Germinal center (tissue), 1 donor: ENCODE measurements around the gene FOXB2.
"Not testable (repeated sequence)": the region's sequence is repeated elsewhere in the genome, so short reads cannot be mapped to it uniquely, and the experiment has no call there.

ENCODE experiments used
- DNase-seq: peaks from one replicate; pipeline ENCODE4 v3.0.0; 2012; ENCODE audit warnings: mixed read lengths, low spot score

FOXB2 gene

GRCh38 chr9:77019236-77019925 is at the start of gene FOXB2:
TSS of gene FOXB2 (plus strand) at chr9:77019655. CDS start at chr9:77019655, 0 bp downstream.
- DNase-seq = no peak

- DNase-seq = no peak
Measured at GRCh38 chr9:76969716-76970115, 49.7 kb upstream of the FOXB2 start.

GRCh38 chr9:76978831-76979230 is 40.6 kb upstream of the FOXB2 start:
- DNase-seq = not testable (repeated sequence)

- DNase-seq = no peak
Measured at GRCh38 chr9:76980566-76980965, 38.9 kb upstream of the FOXB2 start.

GRCh38 chr9:76984486-76984885 is 35.0 kb upstream of the FOXB2 start:
- no peak for DNase-seq

GRCh38 chr9:76985581-76985980 is 33.9 kb upstream of the FOXB2 start:
- no peak for DNase-seq

- peak; percentile 11 for DNase-seq
Measured at GRCh38 chr9:76987594-76988200, 31.8 kb upstream of the FOXB2 start.

GRCh38 chr9:76988941-76989340 is 30.5 kb upstream of the FOXB2 start:
- no peak for DNase-seq

- DNase-seq = no peak
Measured at GRCh38 chr9:76989501-76989900, 30.0 kb upstream of the FOXB2 start.

- DNase-seq = no peak
Measured at GRCh38 chr9:76996700-76997099, 22.8 kb upstream of the FOXB2 start.

GRCh38 chr9:76999261-76999660 is 20.2 kb upstream of the FOXB2 start:
- no peak for DNase-seq

GRCh38 chr9:77000330-77000729 is 19.1 kb upstream of the FOXB2 start:
- DNase-seq = no peak

- no peak for DNase-seq
Measured at GRCh38 chr9:77003366-77003765, 16.1 kb upstream of the FOXB2 start.

- DNase-seq = no peak
Measured at GRCh38 chr9:77005216-77005615, 14.2 kb upstream of the FOXB2 start.

- no peak for DNase-seq
Measured at GRCh38 chr9:77010527-77010926, 8.9 kb upstream of the FOXB2 start.

- DNase-seq = peak; percentile 55
Measured at GRCh38 chr9:77011973-77012821, 7.3 kb upstream of the FOXB2 start.

GRCh38 chr9:77013206-77013931 is 6.1 kb upstream of the FOXB2 start:
- DNase-seq = no peak

GRCh38 chr9:77013932-77014596 is 5.4 kb upstream of the FOXB2 start:
- no peak for DNase-seq

- DNase-seq = no peak
Measured at GRCh38 chr9:77014597-77015263, 4.7 kb upstream of the FOXB2 start.

- DNase-seq = no peak
Measured at GRCh38 chr9:77015327-77016048, 4.0 kb upstream of the FOXB2 start.
